PC-3 (cell line): ENCODE data around the gene MAB21L4. TPM values are rescaled to one million over a fixed set of nuclear protein-coding genes. Genes with fewer than 3 reads are reported as not detected.

Experiments
- ATAC-seq: fragments of 200-7000 bp; cut with Tn5 transposase; 2 replicates; pipeline ENCODE4 v1.9.1; 2020; ENCODE audit warnings: mild to moderate bottlenecking, moderate library complexity
- BruUV-seq: library from RNA; stranded (reverse); fragments of 400-500 nt; replicated peaks from 2 replicates; lab custom pipeline; 2021; lab: Mats Ljungman, UMichigan
- CTCF ChIA-PET: fragments of 300-600 bp; sonication (Branson Sonifier 250); formaldehyde crosslinking; loops from one replicate; lab custom pipeline; 2022; ENCODE audit warnings: antibody characterized with exemption; lab: Charles Lee
- POLR2A ChIA-PET: fragments of 300-600 bp; sonication (Branson Sonifier 250); formaldehyde crosslinking; loops from one replicate; lab custom pipeline; 2022; ENCODE audit warnings: antibody characterized with exemption; ENCODE audit not compliant: unreplicated experiment; lab: Charles Lee
- DNase-seq: peaks from one replicate; pipeline ENCODE4 v3.0.0-alpha.2; 2015
- H2AFZ ChIP-seq: fragments of 300-600 bp; sonication (generic); 2 replicates; pipeline ENCODE4 v1.6.0; 2016; ENCODE audit warnings: antibody characterized with exemption, low read length
- H3F3A ChIP-seq: fragments of 300-600 bp; sonication (generic); one replicate; pipeline ENCODE4 v1.6.0; 2017; ENCODE audit warnings: antibody characterized with exemption, low read length, control low read depth, mild to moderate bottlenecking; ENCODE audit not compliant: unreplicated experiment
- H3K27ac ChIP-seq: fragments of 300-600 bp; sonication (generic); 2 replicates; pipeline ENCODE4 v1.5.1; 2016; ENCODE audit warnings: mild to moderate bottlenecking, low read length
- H3K27me3 ChIP-seq: fragments of 300-600 bp; sonication (generic); 2 replicates; pipeline ENCODE4 v1.6.1; 2016; ENCODE audit warnings: low read length, mixed read lengths
- H3K36me3 ChIP-seq: fragments of 300-600 bp; sonication (generic); 2 replicates; pipeline ENCODE4 v1.6.1; 2016; ENCODE audit warnings: low read depth, mixed run types, low read length, mixed read lengths
- H3K4me1 ChIP-seq: fragments of 300-600 bp; sonication (generic); 2 replicates; pipeline ENCODE4 v1.5.1; 2016; ENCODE audit warnings: low read length; ENCODE audit not compliant: insufficient read depth
- H3K4me2 ChIP-seq: fragments of 300-600 bp; sonication (generic); 2 replicates; pipeline ENCODE4 v1.6.0; 2016; ENCODE audit warnings: low read length
- H3K4me3 ChIP-seq: fragments of 300-600 bp; sonication (generic); 2 replicates; pipeline ENCODE4 v1.5.1; 2016; ENCODE audit warnings: mild to moderate bottlenecking, low read length, mixed read lengths
- H3K79me2 ChIP-seq: fragments of 300-600 bp; sonication (generic); 2 replicates; pipeline ENCODE4 v1.6.1; 2017; ENCODE audit warnings: low read length, mixed read lengths
- H3K9ac ChIP-seq: fragments of 300-600 bp; sonication (generic); 2 replicates; pipeline ENCODE4 v1.6.0; 2016; ENCODE audit warnings: mild to moderate bottlenecking, low read length
- H3K9me2 ChIP-seq: fragments of 300-600 bp; sonication (generic); replicated peaks from 2 replicates; pipeline ENCODE4 v1.6.1; 2016; ENCODE audit warnings: mixed run types, low read length, mixed read lengths
- H3K9me3 ChIP-seq: fragments of 300-600 bp; sonication (generic); 2 replicates; pipeline ENCODE4 v1.6.1; 2016; ENCODE audit warnings: low read length, mixed read lengths
- H4K20me1 ChIP-seq: fragments of 300-600 bp; sonication (generic); 2 replicates; pipeline ENCODE4 v1.6.1; 2016; ENCODE audit warnings: low read length, mixed read lengths
- EZH2 ChIP-seq: fragments of 300-600 bp; sonication (generic); IDR thresholded peaks from one replicate; pipeline ENCODE4 v1.6.1; 2017; ENCODE audit warnings: antibody characterized with exemption, mild to moderate bottlenecking, low read length; ENCODE audit not compliant: unreplicated experiment
- EZH2phosphoT487 ChIP-seq: fragments of 300-600 bp; sonication (generic); IDR thresholded peaks from 2 replicates; pipeline ENCODE4 v1.6.1; 2018; ENCODE audit warnings: mild to moderate bottlenecking, antibody characterized with exemption, low read length, borderline replicate concordance
- intact Hi-C: fragments of 100-400 bp; cut with micrococcal nuclease; formaldehyde crosslinking; loops from 2 replicates; pipeline ENCODE4 v1.9.0; 2023
- total RNA-seq: library from RNA; depleted of rRNA; stranded (reverse); fragments of >200 nt; gene quantifications from 2 replicates; pipeline ENCODE4 v1.2.3, GENCODE V29; 2014
- TF ChIP-seq, protein P1 (sequence below): fragments of 300-600 bp; sonication (generic); conservative IDR thresholded peaks from 2 replicates; pipeline ENCODE4 v1.5.1; 2017; ENCODE audit warnings: antibody characterized with exemption, low read depth, mild to moderate bottlenecking, low read length

MAB21L4 gene
- total RNA-seq, 1 experiment from 2014 or later = 1.0 TPM

GRCh38 chr2:240913810-240914644, 18.1 kb upstream of the MAB21L4 start:
- H2AFZ ChIP-seq = peak overlapping the region; percentile 61

DNA sequence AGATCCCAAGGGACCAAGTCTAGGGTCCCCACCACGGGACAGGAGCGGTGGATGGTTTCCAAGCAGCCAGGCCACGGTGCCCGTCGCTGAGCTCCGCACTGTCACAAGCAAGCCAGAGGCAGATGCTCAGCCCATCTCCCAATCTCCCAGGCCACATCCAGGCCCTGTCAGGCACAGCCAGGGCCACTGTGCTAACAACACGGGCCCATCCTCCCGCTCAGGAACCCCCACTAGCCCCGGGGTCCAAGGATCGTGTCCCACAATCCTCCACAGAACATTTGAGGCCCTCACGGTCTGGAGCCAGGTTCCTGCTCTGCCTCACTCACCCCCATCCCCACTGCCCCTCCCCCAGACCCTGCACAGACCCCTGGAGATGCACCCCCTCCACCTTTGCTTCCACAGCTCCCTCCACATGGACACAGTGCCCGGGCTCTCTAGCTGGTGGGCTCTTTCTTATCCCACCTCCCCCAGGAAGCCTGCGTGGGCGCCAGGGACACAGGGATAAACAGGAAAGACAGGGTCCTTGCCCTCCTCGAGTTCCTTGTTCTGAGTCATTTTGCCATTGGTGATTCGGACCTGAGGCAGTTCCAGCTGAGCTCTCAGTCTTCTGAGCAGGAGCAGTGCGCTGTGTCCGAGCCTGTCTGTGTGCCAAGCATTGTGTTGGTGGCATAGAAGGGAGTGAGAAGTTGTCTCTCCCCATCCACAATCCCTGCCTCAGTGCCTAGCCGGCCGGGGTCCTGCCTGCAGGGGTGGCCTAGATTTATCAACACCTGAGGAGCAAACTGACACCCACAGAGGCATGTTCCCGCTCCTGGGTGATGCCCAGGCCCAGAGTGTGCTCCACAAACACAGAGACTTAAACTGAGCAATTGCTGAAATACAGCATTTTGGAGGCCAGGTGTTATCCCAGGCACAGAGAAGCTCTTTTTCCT, 17.2 kb upstream of the MAB21L4 start:
- CTCF ChIA-PET = interaction anchor here (0.5 kb wide), 1 partner anchor 399 kb away, joined by 3 read pairs; no protein-coding TSS in a partner anchor
- intact Hi-C loops = loop anchor here (10.0 kb wide), 2 partner anchors 82 to 312 kb away; partner anchors contain the start of gene SNED1
- no peak overlapping the region for H3K4me2 ChIP-seq

More at GRCh38 chr2:240913810-240914644, 18.1 kb upstream of the MAB21L4 start:
- Histone ChIP-seq H3K27ac (no peak overlapping the region), H3K9me2 (no peaks in the 10 kb centered on the region), H3K36me3 (no peaks in the 10 kb centered on the region), H4K20me1 (no peaks in the 10 kb centered on the region), H3K4me2 (no peak overlapping the region), H3K79me2 (no peaks in the 10 kb centered on the region), H3F3A (no peaks in the 10 kb centered on the region), H3K4me1 (peaks cover 12% of the 10 kb centered on the region), H3K9me3 (no peaks in the 10 kb centered on the region), H3K9ac (no peak overlapping the region), H3K27me3 (no peaks in the 10 kb centered on the region), H3K4me3 (no peak overlapping the region)
- ChIA-PET CTCF (no interaction called here), POLR2A (no interaction called here)
- intact Hi-C loops = loop anchor here (10.0 kb wide), 2 partner anchors 81 to 311 kb away; partner anchors contain the start of gene SNED1
- TF ChIP-seq, protein P1, sequence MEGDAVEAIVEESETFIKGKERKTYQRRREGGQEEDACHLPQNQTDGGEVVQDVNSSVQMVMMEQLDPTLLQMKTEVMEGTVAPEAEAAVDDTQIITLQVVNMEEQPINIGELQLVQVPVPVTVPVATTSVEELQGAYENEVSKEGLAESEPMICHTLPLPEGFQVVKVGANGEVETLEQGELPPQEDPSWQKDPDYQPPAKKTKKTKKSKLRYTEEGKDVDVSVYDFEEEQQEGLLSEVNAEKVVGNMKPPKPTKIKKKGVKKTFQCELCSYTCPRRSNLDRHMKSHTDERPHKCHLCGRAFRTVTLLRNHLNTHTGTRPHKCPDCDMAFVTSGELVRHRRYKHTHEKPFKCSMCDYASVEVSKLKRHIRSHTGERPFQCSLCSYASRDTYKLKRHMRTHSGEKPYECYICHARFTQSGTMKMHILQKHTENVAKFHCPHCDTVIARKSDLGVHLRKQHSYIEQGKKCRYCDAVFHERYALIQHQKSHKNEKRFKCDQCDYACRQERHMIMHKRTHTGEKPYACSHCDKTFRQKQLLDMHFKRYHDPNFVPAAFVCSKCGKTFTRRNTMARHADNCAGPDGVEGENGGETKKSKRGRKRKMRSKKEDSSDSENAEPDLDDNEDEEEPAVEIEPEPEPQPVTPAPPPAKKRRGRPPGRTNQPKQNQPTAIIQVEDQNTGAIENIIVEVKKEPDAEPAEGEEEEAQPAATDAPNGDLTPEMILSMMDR = peak; percentile 91
- TF ChIP-seq EZH2 = no peak
- BruUV-seq = no TSS peak
- ATAC-seq (peak; percentile 65), DNase-seq (peak; percentile 54)

More for the DNA sequence above, 17.2 kb upstream of the MAB21L4 start:
- POLR2A ChIA-PET = no interaction called here
- Histone ChIP-seq H3F3A (no peaks in the 10 kb centered on the region), H3K36me3 (no peaks in the 10 kb centered on the region), H3K27ac (no peak overlapping the region), H3K9ac (no peak overlapping the region), H3K9me2 (no peaks in the 10 kb centered on the region), H2AFZ (peak overlapping the region; percentile 61), H3K4me1 (peaks cover 12% of the 10 kb centered on the region), H3K79me2 (no peaks in the 10 kb centered on the region), H3K27me3 (no peaks in the 10 kb centered on the region), H4K20me1 (no peaks in the 10 kb centered on the region), H3K9me3 (no peaks in the 10 kb centered on the region), H3K4me3 (no peak overlapping the region)
- no peak for ATAC-seq
- no TSS peak for BruUV-seq
- DNase-seq = peak; percentile 44
- TF ChIP-seq, protein P1 = no peak
- no peak for TF ChIP-seq EZH2phosphoT487
- no peak for TF ChIP-seq EZH2
